H9 (cell line): ENCODE results near the gene SRBD1. TPM values are rescaled to one million over a fixed set of nuclear protein-coding genes. Genes with fewer than 3 reads are reported as not detected.

Experiments
- DNase-seq: peaks from one replicate; pipeline ENCODE4 v3.0.0-alpha.2; 2017
- H2AFZ ChIP-seq: one replicate; pipeline ENCODE4 v1.6.1; 2013; ENCODE audit warnings: mild to moderate bottlenecking, low read length, control low read depth, moderate library complexity
- H2AK5ac ChIP-seq: 2 replicates; pipeline ENCODE4 v1.6.1; 2013; ENCODE audit warnings: low read length, control low read depth, mixed read lengths; ENCODE audit not compliant: insufficient read length
- H2BK120ac ChIP-seq: one replicate; pipeline ENCODE4 v1.6.1; 2013; ENCODE audit warnings: low read depth, mild to moderate bottlenecking, low read length, control low read depth, inconsistent platforms; ENCODE audit not compliant: poor library complexity, severe bottlenecking
- H2BK12ac ChIP-seq: 2 replicates; pipeline ENCODE4 v1.6.1; 2013; ENCODE audit warnings: low read length, control low read depth, mixed read lengths, low read depth; ENCODE audit not compliant: insufficient read length
- H2BK15ac ChIP-seq: 2 replicates; pipeline ENCODE4 v1.6.1; 2013; ENCODE audit warnings: low read depth, low read length, control low read depth
- H2BK20ac ChIP-seq: one replicate; pipeline ENCODE4 v1.6.1; 2013; ENCODE audit warnings: low read depth, mild to moderate bottlenecking, low read length, control low read depth, inconsistent platforms; ENCODE audit not compliant: poor library complexity, severe bottlenecking
- H2BK5ac ChIP-seq: 2 replicates; pipeline ENCODE4 v1.6.1; 2013; ENCODE audit warnings: low read length, control low read depth, mixed read lengths; ENCODE audit not compliant: insufficient read length
- H3K14ac ChIP-seq: 2 replicates; pipeline ENCODE4 v1.6.1; 2013; ENCODE audit warnings: low read length, control low read depth; ENCODE audit not compliant: insufficient read depth
- H3K18ac ChIP-seq: 2 replicates; pipeline ENCODE4 v1.6.1; 2013; ENCODE audit warnings: low read depth, mild to moderate bottlenecking, mixed read lengths, low read length, control low read depth; ENCODE audit not compliant: insufficient read length
- H3K23ac ChIP-seq: 2 replicates; pipeline ENCODE4 v1.6.1; 2013; ENCODE audit warnings: low read length, control low read depth, mixed read lengths, low read depth; ENCODE audit not compliant: insufficient read length
- H3K23me2 ChIP-seq: 2 replicates; pipeline ENCODE4 v1.6.1; 2013; ENCODE audit warnings: low read depth, mild to moderate bottlenecking, mixed read lengths, low read length, control low read depth; ENCODE audit not compliant: insufficient read length, poor library complexity, severe bottlenecking
- H3K27ac ChIP-seq: 2 replicates; pipeline ENCODE4 v1.5.1; 2013; ENCODE audit warnings: low read length, control low read depth, mixed read lengths, low read depth; ENCODE audit not compliant: insufficient read length
- H3K27me3 ChIP-seq: 2 replicates; pipeline ENCODE4 v1.6.1; 2013; ENCODE audit warnings: low read length, control low read depth, inconsistent platforms; ENCODE audit not compliant: insufficient read depth
- H3K4ac ChIP-seq: 2 replicates; pipeline ENCODE4 v1.6.1; 2013; ENCODE audit warnings: low read depth, mild to moderate bottlenecking, control low read depth, inconsistent platforms, low read length, moderate library complexity
- H3K4me1 ChIP-seq: 2 replicates; pipeline ENCODE4 v1.6.1; 2013; ENCODE audit warnings: low read length, control low read depth, inconsistent platforms; ENCODE audit not compliant: insufficient read depth
- H3K4me2 ChIP-seq: 2 replicates; pipeline ENCODE4 v1.6.1; 2013; ENCODE audit warnings: low read length, control low read depth, mixed read lengths; ENCODE audit not compliant: insufficient read length, insufficient read depth
- H3K56ac ChIP-seq: 2 replicates; pipeline ENCODE4 v1.6.1; 2013; ENCODE audit warnings: low read depth, mild to moderate bottlenecking, mixed read lengths, low read length, control low read depth; ENCODE audit not compliant: insufficient read length
- H3K79me1 ChIP-seq: 2 replicates; pipeline ENCODE4 v1.6.1; 2013; ENCODE audit warnings: low read depth, mild to moderate bottlenecking, moderate library complexity, low read length, control low read depth, inconsistent platforms; ENCODE audit not compliant: insufficient read depth, poor library complexity, severe bottlenecking
- H3K79me2 ChIP-seq: 2 replicates; pipeline ENCODE4 v1.6.1; 2013; ENCODE audit warnings: low read length, control low read depth, inconsistent platforms; ENCODE audit not compliant: insufficient read depth
- H3K9ac ChIP-seq: 2 replicates; pipeline ENCODE4 v1.6.1; 2013; ENCODE audit warnings: low read length, control low read depth, mixed read lengths; ENCODE audit not compliant: insufficient read length; ENCODE audit errors: extremely low read depth
- H3K9me3 ChIP-seq: one replicate; pipeline ENCODE4 v1.6.1; 2013; ENCODE audit warnings: low read depth, low read length, inconsistent platforms; ENCODE audit not compliant: control insufficient read depth
- H3T11ph ChIP-seq: one replicate; pipeline ENCODE4 v1.6.1; 2013; ENCODE audit warnings: mild to moderate bottlenecking, low read length, control low read depth, inconsistent platforms
- H4K20me1 ChIP-seq: one replicate; pipeline ENCODE4 v1.6.1; 2013; ENCODE audit not compliant: control insufficient read depth, insufficient read length, insufficient read depth
- H4K5ac ChIP-seq: 2 replicates; pipeline ENCODE4 v1.6.1; 2013; ENCODE audit warnings: low read depth, mild to moderate bottlenecking, mixed read lengths, low read length, control low read depth; ENCODE audit not compliant: insufficient read length
- H4K8ac ChIP-seq: replicated peaks from 2 replicates; pipeline ENCODE4 v1.6.1; 2013; ENCODE audit warnings: low read length, control low read depth, mixed read lengths, low read depth; ENCODE audit not compliant: insufficient read length
- H4K91ac ChIP-seq: 2 replicates; pipeline ENCODE4 v1.6.1; 2013; ENCODE audit warnings: low read depth, mild to moderate bottlenecking, moderate library complexity, mixed read lengths, low read length, control low read depth; ENCODE audit not compliant: insufficient read length
- H3K27ac Mint-ChIP-seq, 3 experiments: 2 replicates in 2 of 3; 3 replicates in 1 of 3; pipeline ENCODE4 v1.8.0; 2020 to 2021; ENCODE audit warnings: mixed read lengths in 3 of 3, mild to moderate bottlenecking in 1 of 3, moderate library complexity in 1 of 3
- H3K27me3 Mint-ChIP-seq: 2 replicates; pipeline ENCODE4 v1.8.0; 2021; ENCODE audit warnings: low read depth, mild to moderate bottlenecking, moderate library complexity, mixed read lengths
- H3K36me3 Mint-ChIP-seq, 3 experiments: 2 replicates in 2 of 3; 3 replicates in 1 of 3; pipeline ENCODE4 v1.8.0; 2020 to 2021; ENCODE audit warnings: low read depth in 3 of 3, mixed read lengths in 3 of 3; ENCODE audit not compliant: insufficient read depth in 1 of 3
- H3K4me1 Mint-ChIP-seq, 2 experiments: 2 replicates each; pipeline ENCODE4 v1.8.0; 2020; ENCODE audit warnings: mixed read lengths in 2 of 2
- H3K4me3 Mint-ChIP-seq, 2 experiments: 2 replicates in 1 of 2; 3 replicates in 1 of 2; pipeline ENCODE4 v1.8.0; 2020 to 2021; ENCODE audit warnings: mild to moderate bottlenecking in 2 of 2, mixed read lengths in 2 of 2, moderate library complexity in 1 of 2
- H3K9me3 Mint-ChIP-seq, 2 experiments: 2 replicates in 1 of 2; 3 replicates in 1 of 2; pipeline ENCODE4 v1.8.0; 2020; ENCODE audit warnings: mild to moderate bottlenecking in 2 of 2, mixed read lengths in 2 of 2, moderate library complexity in 1 of 2
- CTCF ChIP-seq: fragments of 200-600 bp; sonication (generic); conservative IDR thresholded peaks from 3 replicates; pipeline ENCODE4 v1.8.0; 2021; ENCODE audit warnings: antibody characterized with exemption, mild to moderate bottlenecking
- WGBS: extraction: QIAGEN DNeasy Blood & Tissue Kit; methylation state at CpG from one replicate; pipeline ENCODE4 v1.1.7; 2013; ENCODE audit warnings: missing lambda C conversion rate, low lambda C conversion rate, mixed read lengths; ENCODE audit not compliant: insufficient read length; ENCODE audit errors: extremely low coverage; 5-methylcytosine and 5-hydroxymethylcytosine counted together
- total RNA-seq: library from RNA; stranded (reverse); gene quantifications from 2 replicates; pipeline ENCODE4 v1.2.1, GENCODE V29; 2021

SRBD1 gene
- total RNA-seq, 1 experiment from 2014 or later, result 18.3 TPM

GRCh38 chr2:45380131-45380836 lies 230.8 kb downstream of the SRBD1 start:
- Histone ChIP-seq H3K4me1 (no peaks in the 10 kb centered on the region), H2BK120ac (no peak overlapping the region), H3K27ac (no peak overlapping the region), H2BK12ac (no peak overlapping the region), H3K4ac (no peak overlapping the region), H3K14ac (no peak overlapping the region; the same call in 1 of the 2 replicates), H2BK5ac (no peak overlapping the region), H3K4me2 (no peak overlapping the region), H3K23ac (no peak overlapping the region), H3K9ac (no peak overlapping the region), H3K23me2 (no peaks in the 10 kb centered on the region), H2BK20ac (no peak overlapping the region), H2AK5ac (no peak overlapping the region), H4K5ac (no peak overlapping the region), H4K8ac (no peak overlapping the region), H3K18ac (no peak overlapping the region), H2BK15ac (no peak overlapping the region), H3T11ph (no peak overlapping the region), H2AFZ (no peak overlapping the region), H4K91ac (no peak overlapping the region), H3K27me3 (no peaks in the 10 kb centered on the region), H3K56ac (no peak overlapping the region), H3K9me3 (no peaks in the 10 kb centered on the region), H3K79me2 (no peaks in the 10 kb centered on the region), H4K20me1 (no peaks in the 10 kb centered on the region), H3K79me1 (no peaks in the 10 kb centered on the region)
- TF ChIP-seq CTCF, result no peak
- no CpG with 5 or more reads among the region's 3 CpGs for WGBS
- no peak for DNase-seq
- Mint-ChIP-seq H3K9me3 (no peaks in the 10 kb centered on the region), H3K27me3 (no peaks in the 10 kb centered on the region), H3K4me3 (no peak overlapping the region), H3K27ac (no peak overlapping the region; a peak in 1 of 7 replicates), H3K4me1 (peaks cover 6 to 7% of the 10 kb centered on the region in 2 experiments; a peak in 3 of 4 replicates), H3K36me3 (no peaks in the 10 kb centered on the region)
